Heart left ventricle (tissue), 13 donors: ENCODE results near the gene PTPRU.

Source experiments
- POLR2A ChIP-seq, 2 donors: fragments of 450-650 bp; IDR thresholded peaks; one replicate each; pipeline ENCODE4 v1.6.1; 2017; ENCODE audit warnings: antibody characterized with exemption in 2 of 2, mild to moderate bottlenecking in 2 of 2, moderate library complexity in 2 of 2
- TF ChIP-seq, protein P1 (sequence below), 12 donors: fragments of 200-600 bp; sonication (generic) in 4 of 12; IDR thresholded peaks; one replicate each; pipeline versions ENCODE4 v1.5.0 to v1.8.0; 2018 to 2022; ENCODE audit warnings: antibody characterized with exemption in 12 of 12, mild to moderate bottlenecking in 5 of 12
- donor health status: ischemic (EF 13 %, LVEDD 7.1; RV severe dilation, severe dysfunction).
- donor health status: DM: no; HTN: yes; CAD: no.
- donor health status: DM: no; HTN: no; CAD: no.
- donor health status: ischemic (EF 25% LVEDD 6.9; RV normal size, moderate dysfunction).
- donor health status: ischemic (EF 25% LVEDD 5.7; RV mildly dilated, moderate dysfunction).
- donor health status: ischemic (EF 35%, LVEDD 5.7; RV mildly dilated, moderate dysfunction).
- donor health status: nonischemic (EF 11% LVEDD 7.7; RV severe dilation, severe dysfunction).
- donor health status: DM: yes; HTN: yes; CAD: no.
- donor health status: PGD.
- donor health status: ischemic (EF 29% LVEDD 5.4; RV normal size, mild dysfunction).
- donor health status: nonischemic (EF 23%, LVEDD 6.1; RV moderate dilation, normal function).

- TF ChIP-seq, protein P1, sequence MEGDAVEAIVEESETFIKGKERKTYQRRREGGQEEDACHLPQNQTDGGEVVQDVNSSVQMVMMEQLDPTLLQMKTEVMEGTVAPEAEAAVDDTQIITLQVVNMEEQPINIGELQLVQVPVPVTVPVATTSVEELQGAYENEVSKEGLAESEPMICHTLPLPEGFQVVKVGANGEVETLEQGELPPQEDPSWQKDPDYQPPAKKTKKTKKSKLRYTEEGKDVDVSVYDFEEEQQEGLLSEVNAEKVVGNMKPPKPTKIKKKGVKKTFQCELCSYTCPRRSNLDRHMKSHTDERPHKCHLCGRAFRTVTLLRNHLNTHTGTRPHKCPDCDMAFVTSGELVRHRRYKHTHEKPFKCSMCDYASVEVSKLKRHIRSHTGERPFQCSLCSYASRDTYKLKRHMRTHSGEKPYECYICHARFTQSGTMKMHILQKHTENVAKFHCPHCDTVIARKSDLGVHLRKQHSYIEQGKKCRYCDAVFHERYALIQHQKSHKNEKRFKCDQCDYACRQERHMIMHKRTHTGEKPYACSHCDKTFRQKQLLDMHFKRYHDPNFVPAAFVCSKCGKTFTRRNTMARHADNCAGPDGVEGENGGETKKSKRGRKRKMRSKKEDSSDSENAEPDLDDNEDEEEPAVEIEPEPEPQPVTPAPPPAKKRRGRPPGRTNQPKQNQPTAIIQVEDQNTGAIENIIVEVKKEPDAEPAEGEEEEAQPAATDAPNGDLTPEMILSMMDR (IDR thresholded peaks at IDR 0.05), result no peak
- TF ChIP-seq POLR2A (IDR thresholded peaks at IDR 0.05), result no peak
Measured at GRCh38 chr1:29245261-29245660, 8.9 kb downstream of the PTPRU start.
